Smooth muscle cell (in vitro differentiated cells): ENCODE results near the gene IGLL5. TPM values are rescaled to one million over a fixed set of nuclear protein-coding genes. Genes with fewer than 3 reads are reported as not detected.

ENCODE experiments used
- DNase-seq: peaks from one replicate; lab custom pipeline; 2025; ENCODE audit not compliant: unreplicated experiment; lab: John Stamatoyannopoulos, UW
- H2AFZ ChIP-seq: fragments of 200-600 bp; sonication (generic); 2 replicates; pipeline ENCODE4 v1.6.0; 2016; ENCODE audit warnings: antibody characterized with exemption, low read depth, mild to moderate bottlenecking
- H3F3A ChIP-seq: fragments of 200-600 bp; sonication (generic); 2 replicates; pipeline ENCODE4 v1.6.0; 2017; ENCODE audit warnings: antibody characterized with exemption, low read depth
- H3K27ac ChIP-seq: fragments of 200-600 bp; sonication (generic); 2 replicates; pipeline ENCODE4 v1.5.1; 2016; ENCODE audit warnings: low read depth, mild to moderate bottlenecking
- H3K27me3 ChIP-seq: fragments of 200-600 bp; sonication (generic); 2 replicates; pipeline ENCODE4 v1.6.1; 2016; ENCODE audit warnings: low read depth, mild to moderate bottlenecking
- H3K36me3 ChIP-seq: fragments of 200-600 bp; sonication (generic); 2 replicates; pipeline ENCODE4 v1.5.1; 2016; ENCODE audit warnings: low read depth
- H3K4me1 ChIP-seq: fragments of 200-600 bp; sonication (generic); 2 replicates; pipeline ENCODE4 v1.5.1; 2016; ENCODE audit warnings: low read depth
- H3K4me2 ChIP-seq: fragments of 200-600 bp; sonication (generic); 2 replicates; pipeline ENCODE4 v1.6.0; 2016; ENCODE audit warnings: mild to moderate bottlenecking
- H3K4me3 ChIP-seq: fragments of 200-600 bp; sonication (generic); 2 replicates; pipeline ENCODE4 v1.5.1; 2016; ENCODE audit warnings: mild to moderate bottlenecking
- H3K79me2 ChIP-seq: fragments of 200-600 bp; sonication (generic); 2 replicates; pipeline ENCODE4 v1.6.0; 2016; ENCODE audit warnings: low read depth, mild to moderate bottlenecking
- H3K9ac ChIP-seq: fragments of 200-600 bp; sonication (generic); 2 replicates; pipeline ENCODE4 v1.6.0; 2016; ENCODE audit warnings: low read depth
- H3K9me3 ChIP-seq: fragments of 200-600 bp; sonication (generic); replicated peaks from 2 replicates; pipeline ENCODE4 v1.5.1; 2016; ENCODE audit warnings: low read depth
- H4K20me1 ChIP-seq: fragments of 200-600 bp; sonication (generic); 2 replicates; pipeline ENCODE4 v1.6.0; 2016; ENCODE audit warnings: low read depth
- WGBS: methylation state at CpG from one replicate; pipeline ENCODE4 v1.1.7; 2016; ENCODE audit warnings: low lambda C conversion rate; 5-methylcytosine and 5-hydroxymethylcytosine counted together
- microRNA-seq: library from miRNA; unstranded; fragments of <30 nt; microRNA quantifications from one replicate; pipeline ENCODE4, GENCODE V29; 2016; ENCODE audit warnings: borderline number of aligned reads
- polyA plus RNA-seq: library from polyadenylated mRNA; unstranded; fragments of >200 nt; fragmentation: Nextera tagmentation; extraction: Ambion mirVana; gene quantifications from 2 replicates; pipeline ENCODE4 v1.2.1, GENCODE V29; 2016
- small RNA-seq: library from RNA; depleted of rRNA; stranded (forward); fragments of <200 nt; gene quantifications from one replicate; pipeline ENCODE3, GENCODE V24; 2014
- total RNA-seq: library from RNA; depleted of rRNA; stranded (reverse); fragments of >200 nt; gene quantifications from 2 replicates; pipeline ENCODE4 v1.2.3, GENCODE V29; 2014
- TF ChIP-seq, protein P1 (sequence below): fragments of 200-600 bp; sonication (generic); IDR thresholded peaks from 2 replicates; pipeline ENCODE4 v1.5.1; 2017; ENCODE audit warnings: borderline replicate concordance, mild to moderate bottlenecking, antibody characterized with exemption; ENCODE audit not compliant: insufficient read depth, poor library complexity, severe bottlenecking

The IGLL5 gene
- total and polyA plus RNA-seq, 2 experiments from 2014 or later, result not detected

DNA sequence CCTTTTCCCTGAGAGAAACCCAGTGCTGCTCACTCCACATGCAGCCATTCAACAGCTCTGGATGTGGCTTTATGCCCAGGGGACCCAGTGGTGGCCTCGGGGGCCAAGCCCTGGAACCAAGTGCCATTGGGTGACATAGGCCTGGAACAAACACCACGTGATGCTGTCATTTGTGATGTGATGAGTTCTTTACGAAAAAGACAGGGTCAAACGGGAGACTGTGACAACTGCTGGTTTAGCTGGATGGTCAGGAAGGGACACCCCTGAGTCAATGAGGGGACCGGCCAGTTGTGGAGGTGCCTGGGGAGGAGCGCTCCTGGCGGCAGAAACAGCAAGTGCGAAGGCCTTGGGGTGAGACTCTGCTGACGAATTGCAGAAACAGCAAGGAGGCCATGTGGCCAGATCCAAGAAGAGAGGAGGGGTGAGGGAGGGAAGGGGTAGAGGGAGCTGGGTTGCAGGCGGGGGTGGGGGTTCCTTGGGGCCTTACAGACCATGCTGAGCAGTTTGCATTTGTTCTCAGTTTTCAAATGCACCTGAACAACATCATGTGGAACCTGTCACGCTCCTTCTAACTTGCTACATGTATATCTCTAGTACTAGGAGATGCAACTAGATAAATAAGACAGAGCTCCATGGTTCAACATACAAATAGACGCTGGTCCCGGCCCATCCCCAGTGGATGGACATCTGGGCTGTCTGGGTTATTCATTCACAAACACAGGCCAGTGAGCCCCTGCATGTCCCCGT, 56.1 kb downstream of the IGLL5 start:
- H3K4me2 ChIP-seq, result no peak overlapping the region
- H4K20me1 ChIP-seq, result no peaks in the 10 kb centered on the region
- H3K27me3 ChIP-seq, result peaks cover 24% of the 10 kb centered on the region
- H3K9me3 ChIP-seq, result no peaks in the 10 kb centered on the region
- no peak for DNase-seq
- H3F3A ChIP-seq, result no peaks in the 10 kb centered on the region
- no peaks in the 10 kb centered on the region for H3K36me3 ChIP-seq
- no peak overlapping the region for H3K4me3 ChIP-seq
- TF ChIP-seq, protein P1, sequence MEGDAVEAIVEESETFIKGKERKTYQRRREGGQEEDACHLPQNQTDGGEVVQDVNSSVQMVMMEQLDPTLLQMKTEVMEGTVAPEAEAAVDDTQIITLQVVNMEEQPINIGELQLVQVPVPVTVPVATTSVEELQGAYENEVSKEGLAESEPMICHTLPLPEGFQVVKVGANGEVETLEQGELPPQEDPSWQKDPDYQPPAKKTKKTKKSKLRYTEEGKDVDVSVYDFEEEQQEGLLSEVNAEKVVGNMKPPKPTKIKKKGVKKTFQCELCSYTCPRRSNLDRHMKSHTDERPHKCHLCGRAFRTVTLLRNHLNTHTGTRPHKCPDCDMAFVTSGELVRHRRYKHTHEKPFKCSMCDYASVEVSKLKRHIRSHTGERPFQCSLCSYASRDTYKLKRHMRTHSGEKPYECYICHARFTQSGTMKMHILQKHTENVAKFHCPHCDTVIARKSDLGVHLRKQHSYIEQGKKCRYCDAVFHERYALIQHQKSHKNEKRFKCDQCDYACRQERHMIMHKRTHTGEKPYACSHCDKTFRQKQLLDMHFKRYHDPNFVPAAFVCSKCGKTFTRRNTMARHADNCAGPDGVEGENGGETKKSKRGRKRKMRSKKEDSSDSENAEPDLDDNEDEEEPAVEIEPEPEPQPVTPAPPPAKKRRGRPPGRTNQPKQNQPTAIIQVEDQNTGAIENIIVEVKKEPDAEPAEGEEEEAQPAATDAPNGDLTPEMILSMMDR, result no peak
- no peaks in the 10 kb centered on the region for H3K4me1 ChIP-seq
- no peak overlapping the region for H3K9ac ChIP-seq
- no peaks in the 10 kb centered on the region for H3K79me2 ChIP-seq
- no peak overlapping the region for H2AFZ ChIP-seq
- 80% methylated on average over 14 of the region's 14 CpGs for WGBS
- H3K27ac ChIP-seq, result no peak overlapping the region

DNA sequence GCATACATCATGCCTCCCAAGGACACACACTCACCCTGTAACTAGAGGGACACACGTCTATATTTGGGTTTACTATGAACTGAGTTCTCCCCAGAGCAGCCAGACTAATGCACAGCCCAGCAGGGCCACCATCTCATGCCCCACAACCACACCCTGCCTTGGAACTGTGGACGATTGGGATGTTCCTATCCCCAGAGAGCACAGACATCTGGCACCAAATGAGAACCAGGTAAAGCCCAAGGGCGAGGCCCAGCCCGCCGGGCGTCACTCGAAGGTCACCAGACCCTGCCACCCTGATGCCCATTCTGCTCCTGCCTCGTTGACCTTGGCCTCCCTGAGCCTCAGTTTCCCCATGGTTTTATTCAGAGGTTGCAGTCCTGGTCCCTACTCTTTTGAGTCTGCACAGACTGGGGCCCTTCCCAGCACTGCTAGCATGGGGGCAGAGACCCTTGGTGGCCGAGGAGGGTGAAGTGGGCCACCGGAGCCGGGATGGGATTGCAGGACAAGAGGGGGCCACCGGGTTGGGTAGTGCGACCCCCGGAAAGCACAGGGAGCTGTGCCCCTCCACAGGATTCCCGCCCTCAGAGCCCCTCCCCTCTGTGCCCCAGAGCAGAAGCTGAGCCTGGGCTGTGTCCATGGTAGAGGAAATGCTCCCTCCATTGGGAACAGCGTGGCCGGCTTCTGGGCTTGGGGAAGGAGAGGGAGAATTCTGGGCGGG, 56.8 kb downstream of the IGLL5 start:
- no peak overlapping the region for H3K4me2 ChIP-seq
- no peaks in the 10 kb centered on the region for H3F3A ChIP-seq
- DNase-seq, result no peak
- peaks cover 24% of the 10 kb centered on the region for H3K27me3 ChIP-seq
- no peaks in the 10 kb centered on the region for H3K4me1 ChIP-seq
- H3K79me2 ChIP-seq, result no peaks in the 10 kb centered on the region
- TF ChIP-seq, protein P1, result no peak
- no peaks in the 10 kb centered on the region for H4K20me1 ChIP-seq
- H3K36me3 ChIP-seq, result no peaks in the 10 kb centered on the region
- H3K4me3 ChIP-seq, result no peak overlapping the region
- H3K27ac ChIP-seq, result no peak overlapping the region
- no peaks in the 10 kb centered on the region for H3K9me3 ChIP-seq
- no peak overlapping the region for H2AFZ ChIP-seq
- WGBS, result 81% methylated on average over 18 of the region's 18 CpGs
- no peak overlapping the region for H3K9ac ChIP-seq

DNA sequence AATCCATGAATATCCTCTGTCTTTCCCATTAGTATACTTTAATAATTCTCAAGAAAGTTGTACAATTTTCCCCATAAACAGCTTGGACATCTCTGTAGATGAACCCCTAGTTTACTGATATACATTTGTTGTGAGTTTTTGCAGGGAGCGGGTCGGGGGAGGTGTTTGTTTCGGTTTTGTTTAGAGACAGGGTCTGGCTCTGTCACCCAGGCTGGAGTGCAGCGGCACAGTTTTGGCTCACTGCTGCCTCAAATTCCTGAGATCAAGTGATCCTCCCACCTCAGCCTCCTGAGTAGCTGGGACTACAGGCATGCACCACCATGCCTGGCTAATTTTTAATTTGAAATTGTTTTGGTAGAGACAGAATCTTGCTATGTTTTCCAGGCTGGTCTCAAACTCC, 57.6 kb downstream of the IGLL5 start:
- WGBS, result 85% methylated on average over 4 of the region's 4 CpGs
- Histone ChIP-seq H3K4me3 (no peak overlapping the region), H3K9me3 (no peaks in the 10 kb centered on the region), H3K79me2 (no peaks in the 10 kb centered on the region), H3K9ac (no peak overlapping the region), H3K4me2 (no peak overlapping the region), H3K36me3 (no peaks in the 10 kb centered on the region), H3K27ac (no peak overlapping the region), H3K4me1 (no peaks in the 10 kb centered on the region), H4K20me1 (no peaks in the 10 kb centered on the region), H3F3A (no peaks in the 10 kb centered on the region), H2AFZ (no peak overlapping the region), H3K27me3 (peaks cover 20% of the 10 kb centered on the region)
- DNase-seq, result no peak
- TF ChIP-seq, protein P1, result no peak

Small RNA genes within 50 kb of the gene (microRNA-seq; reads per million reads assigned to microRNA genes)
- not detected for gene MIR5571

Small RNA genes within 50 kb of the gene (small RNA-seq; reads per million reads assigned to genes)
- not detected for gene IGLC4
- gene IGLC5, result not detected
- not detected for gene IGLJ1
- gene IGLJ2, result not detected
- gene IGLJ3, result not detected
- not detected for gene IGLJ4
- gene IGLJ5, result not detected
- not detected for gene IGLJ6
- not detected for gene IGLJ7
- gene IGLV2-5, result not detected
- not detected for gene IGLV3-2
- not detected for gene IGLV3-4
- gene IGLV3-6, result not detected
- gene IGLV3-7, result not detected
- not detected for gene MIR5571

Other genes with a start within 250 kb of the IGLL5 start
- not detected in 2 replicates for gene GGTLC2, start 243.2 kb upstream of the IGLL5 start, total RNA-seq
- not detected in 2 replicates for gene GGTLC2, start 243.2 kb upstream of the IGLL5 start, polyA plus RNA-seq
- 1.2 and 1.3 TPM in 2 replicates for gene GNAZ, start 182.7 kb downstream of the IGLL5 start, total RNA-seq
- 0.50 and 2.0 TPM in 2 replicates for gene GNAZ, start 182.7 kb downstream of the IGLL5 start, polyA plus RNA-seq